Endothelial cell (in vitro differentiated cells): Measurements from ENCODE around the gene SND1. TPM values are rescaled to one million over a fixed set of nuclear protein-coding genes. Genes with fewer than 3 reads are reported as not detected.
A peak's percentile ranks its signal among the peaks of the same experiment; 100 is the strongest.

Source experiments
- DNase-seq: peaks from one replicate; pipeline ENCODE4 v3.0.0; 2021; ENCODE audit warnings: low spot score
- H3K27ac Mint-ChIP-seq: one replicate; pipeline ENCODE4 v1.8.0; 2021; ENCODE audit warnings: mixed read lengths, inconsistent platforms; ENCODE audit not compliant: unreplicated experiment
- H3K27me3 Mint-ChIP-seq: one replicate; pipeline ENCODE4 v1.8.0; 2021; ENCODE audit warnings: mild to moderate bottlenecking, moderate library complexity, mixed read lengths, inconsistent platforms; ENCODE audit not compliant: unreplicated experiment
- H3K36me3 Mint-ChIP-seq: one replicate; pipeline ENCODE4 v1.8.0; 2021; ENCODE audit warnings: mild to moderate bottlenecking, low read depth, mixed read lengths, inconsistent platforms; ENCODE audit not compliant: unreplicated experiment
- H3K4me1 Mint-ChIP-seq: one replicate; pipeline ENCODE4 v1.8.0; 2021; ENCODE audit warnings: mild to moderate bottlenecking, mixed read lengths, inconsistent platforms; ENCODE audit not compliant: unreplicated experiment
- H3K4me3 Mint-ChIP-seq: one replicate; pipeline ENCODE4 v1.8.0; 2021; ENCODE audit warnings: mild to moderate bottlenecking, mixed read lengths, inconsistent platforms; ENCODE audit not compliant: unreplicated experiment
- H3K9me3 Mint-ChIP-seq: one replicate; pipeline ENCODE4 v1.8.0; 2021; ENCODE audit warnings: mixed read lengths, inconsistent platforms; ENCODE audit not compliant: unreplicated experiment
- total RNA-seq: library from RNA; stranded (reverse); fragmentation: NEBNext Ultra II Directional; extraction: Animal tissue kit (Norgen Biotek cat#: 25700); gene quantifications from one replicate; pipeline ENCODE4 v1.2.1, GENCODE V29; 2021; ENCODE audit not compliant: unreplicated experiment
- TF ChIP-seq, protein P1 (sequence below): fragments of 200-600 bp; sonication (generic); IDR thresholded peaks from one replicate; pipeline ENCODE4 v1.5.0; 2021; ENCODE audit warnings: antibody characterized with exemption; ENCODE audit not compliant: unreplicated experiment

SND1 gene
- total RNA-seq, 1 donor from 2014 or later: 375 TPM

DNA sequence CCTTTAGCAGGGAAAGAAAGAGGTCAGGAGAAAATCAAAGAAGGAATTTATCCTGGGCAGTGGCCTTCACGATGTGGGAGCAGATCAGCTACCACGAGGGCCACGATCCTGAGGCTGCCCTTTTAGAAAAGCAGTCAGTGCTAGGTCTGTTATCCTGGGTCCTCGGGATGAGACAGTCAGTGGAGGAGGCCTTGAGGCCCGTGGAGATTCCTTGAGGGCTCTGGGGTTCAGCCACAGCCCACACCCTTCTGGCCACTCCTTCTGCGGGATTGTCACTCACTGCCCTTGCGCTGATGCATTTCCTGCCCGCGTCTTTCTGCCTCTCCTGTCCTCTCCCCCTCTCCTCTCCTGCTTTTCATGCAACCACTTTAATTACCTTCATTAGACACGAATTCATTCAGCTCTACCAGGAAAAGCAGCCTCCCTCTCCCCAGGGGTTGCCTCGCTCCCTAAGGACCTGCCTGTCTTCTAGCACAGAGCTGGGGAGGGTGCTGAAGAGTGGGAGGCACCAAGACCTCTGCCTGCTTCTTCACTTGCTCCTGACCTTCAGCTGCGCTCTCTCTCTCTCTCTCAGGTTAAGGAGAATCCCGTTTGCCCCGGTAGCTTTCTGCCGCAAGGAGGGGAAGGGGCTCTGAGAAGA lies 421.8 kb downstream of the SND1 start:
- H3K9me3 Mint-ChIP-seq: no peaks in the 10 kb centered on the region
- no peak for DNase-seq
- H3K27ac Mint-ChIP-seq: no peak overlapping the region
- TF ChIP-seq, protein P1, sequence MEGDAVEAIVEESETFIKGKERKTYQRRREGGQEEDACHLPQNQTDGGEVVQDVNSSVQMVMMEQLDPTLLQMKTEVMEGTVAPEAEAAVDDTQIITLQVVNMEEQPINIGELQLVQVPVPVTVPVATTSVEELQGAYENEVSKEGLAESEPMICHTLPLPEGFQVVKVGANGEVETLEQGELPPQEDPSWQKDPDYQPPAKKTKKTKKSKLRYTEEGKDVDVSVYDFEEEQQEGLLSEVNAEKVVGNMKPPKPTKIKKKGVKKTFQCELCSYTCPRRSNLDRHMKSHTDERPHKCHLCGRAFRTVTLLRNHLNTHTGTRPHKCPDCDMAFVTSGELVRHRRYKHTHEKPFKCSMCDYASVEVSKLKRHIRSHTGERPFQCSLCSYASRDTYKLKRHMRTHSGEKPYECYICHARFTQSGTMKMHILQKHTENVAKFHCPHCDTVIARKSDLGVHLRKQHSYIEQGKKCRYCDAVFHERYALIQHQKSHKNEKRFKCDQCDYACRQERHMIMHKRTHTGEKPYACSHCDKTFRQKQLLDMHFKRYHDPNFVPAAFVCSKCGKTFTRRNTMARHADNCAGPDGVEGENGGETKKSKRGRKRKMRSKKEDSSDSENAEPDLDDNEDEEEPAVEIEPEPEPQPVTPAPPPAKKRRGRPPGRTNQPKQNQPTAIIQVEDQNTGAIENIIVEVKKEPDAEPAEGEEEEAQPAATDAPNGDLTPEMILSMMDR: no peak
- H3K36me3 Mint-ChIP-seq: peaks cover 12% of the 10 kb centered on the region
- H3K27me3 Mint-ChIP-seq: peaks cover 14% of the 10 kb centered on the region
- H3K4me3 Mint-ChIP-seq: no peak overlapping the region
- peaks cover 32% of the 10 kb centered on the region for H3K4me1 Mint-ChIP-seq

DNA sequence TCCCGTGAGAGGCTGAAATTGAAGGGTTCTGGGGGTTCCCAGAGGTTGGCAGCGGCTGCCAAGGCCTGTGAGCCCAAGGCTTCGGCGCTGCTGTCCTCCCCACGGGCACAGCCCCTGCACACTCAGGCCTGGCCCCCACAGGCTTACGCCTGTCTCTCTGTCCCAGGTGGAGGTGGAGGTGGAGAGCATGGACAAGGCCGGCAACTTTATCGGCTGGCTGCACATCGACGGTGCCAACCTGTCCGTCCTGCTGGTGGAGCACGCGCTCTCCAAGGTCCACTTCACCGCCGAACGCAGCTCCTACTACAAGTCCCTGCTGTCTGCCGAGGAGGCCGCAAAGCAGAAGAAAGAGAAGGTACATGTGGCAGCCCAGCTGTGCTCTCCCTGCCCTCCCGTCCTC lies 422.3 kb downstream of the SND1 start:
- no peak for DNase-seq
- H3K27ac Mint-ChIP-seq: peak overlapping the region; percentile 9
- H3K27me3 Mint-ChIP-seq: peaks cover 16% of the 10 kb centered on the region
- no peaks in the 10 kb centered on the region for H3K9me3 Mint-ChIP-seq
- peaks cover 32% of the 10 kb centered on the region for H3K4me1 Mint-ChIP-seq
- peaks cover 12% of the 10 kb centered on the region for H3K36me3 Mint-ChIP-seq
- no peak overlapping the region for H3K4me3 Mint-ChIP-seq
- TF ChIP-seq, protein P1: no peak

DNA sequence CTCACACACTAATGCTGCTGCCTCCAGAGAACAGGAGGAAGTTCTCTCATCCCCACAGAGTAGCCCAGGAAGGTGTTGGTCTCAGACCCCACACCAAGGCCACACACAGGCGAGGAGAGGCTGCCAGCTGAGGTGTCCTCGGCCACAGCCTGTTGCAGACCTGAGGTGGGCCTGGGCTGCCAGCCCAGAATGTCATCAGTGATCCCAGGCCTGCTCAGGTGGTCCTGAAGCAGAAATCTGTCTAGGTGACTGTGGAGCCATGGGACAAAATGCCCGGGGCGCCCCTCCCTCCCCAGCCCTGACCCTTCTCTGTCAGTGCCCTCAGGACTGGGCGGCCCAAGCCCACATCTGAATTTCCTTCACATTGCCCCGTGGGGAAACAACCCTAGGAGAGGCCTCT lies 422.7 kb downstream of the SND1 start:
- peaks cover 12% of the 10 kb centered on the region for H3K36me3 Mint-ChIP-seq
- peak overlapping the region; percentile 9 for H3K27ac Mint-ChIP-seq
- DNase-seq: no peak
- TF ChIP-seq, protein P1: no peak
- H3K27me3 Mint-ChIP-seq: peaks cover 19% of the 10 kb centered on the region
- peaks cover 32% of the 10 kb centered on the region for H3K4me1 Mint-ChIP-seq
- no peaks in the 10 kb centered on the region for H3K9me3 Mint-ChIP-seq
- no peak overlapping the region for H3K4me3 Mint-ChIP-seq

DNA sequence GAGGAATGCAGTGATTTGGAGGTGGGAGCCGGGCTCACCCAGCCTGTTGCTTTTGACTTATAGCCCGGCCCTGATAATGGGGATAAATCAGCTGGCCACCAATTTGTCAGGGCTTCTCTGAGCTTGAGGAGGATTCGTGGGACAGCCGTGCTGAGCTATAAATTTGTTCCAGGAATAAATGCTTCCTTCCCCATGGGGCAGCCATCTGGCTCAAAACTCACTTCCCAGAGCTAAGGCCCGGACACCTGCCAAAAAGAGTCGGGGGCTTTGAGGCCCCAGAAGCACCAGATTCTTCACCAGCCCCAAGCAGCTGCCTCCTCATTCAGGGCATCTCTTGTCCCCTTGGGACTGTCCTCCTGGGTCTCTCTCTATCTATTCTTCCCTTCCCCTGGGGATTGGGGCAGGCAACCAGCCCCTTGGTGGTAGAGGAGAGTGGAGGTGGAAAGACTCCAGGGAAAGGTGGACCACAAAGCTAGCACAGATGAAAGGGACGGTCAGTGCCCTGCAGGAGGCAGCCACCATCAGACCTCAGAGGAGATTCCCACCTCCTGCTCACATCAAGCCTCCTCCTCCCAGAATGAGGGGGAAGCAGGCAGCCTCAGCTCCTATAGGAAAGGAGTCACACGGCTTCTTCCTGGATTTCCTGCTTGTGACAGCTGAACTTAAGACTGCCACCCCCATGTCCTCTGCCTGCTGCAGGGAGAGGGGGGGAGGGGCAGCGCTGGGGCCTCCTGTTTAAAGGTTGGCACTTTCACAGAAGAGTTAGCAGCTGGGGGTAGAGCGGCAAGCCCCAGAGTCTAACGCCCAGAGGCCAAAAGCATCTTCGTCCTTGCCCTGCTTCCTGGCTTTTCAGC lies 423.5 kb downstream of the SND1 start:
- Mint-ChIP-seq H3K36me3 (peaks cover 12% of the 10 kb centered on the region), H3K9me3 (no peaks in the 10 kb centered on the region), H3K27ac (no peak overlapping the region), H3K27me3 (peaks cover 19% of the 10 kb centered on the region), H3K4me1 (peaks cover 32% of the 10 kb centered on the region), H3K4me3 (no peak overlapping the region)
- DNase-seq: peak; percentile 21
- TF ChIP-seq, protein P1: no peak
